Osteoblast (primary cell): Measurements from ENCODE around the gene GSDME. TPM values are rescaled to one million over a fixed set of nuclear protein-coding genes. Genes with fewer than 3 reads are reported as not detected.

ENCODE experiments used
- DNase-seq: peaks from one replicate; pipeline ENCODE4 v3.0.0; 2011; ENCODE audit warnings: low spot score, mixed read lengths; ENCODE audit not compliant: insufficient read length; ENCODE audit errors: missing footprints
- H2AFZ ChIP-seq: 2 replicates; pipeline ENCODE4 v1.6.0; 2011; ENCODE audit warnings: mild to moderate bottlenecking, low read length
- H3K27ac ChIP-seq: 2 replicates; pipeline ENCODE4 v1.5.1; 2011; ENCODE audit warnings: mild to moderate bottlenecking, low read depth, low read length, moderate library complexity
- H3K27me3 ChIP-seq: 2 replicates; pipeline ENCODE4 v1.6.0; 2012; ENCODE audit warnings: mild to moderate bottlenecking, control low read depth, inconsistent platforms, low read length, moderate library complexity; ENCODE audit not compliant: insufficient read depth
- H3K36me3 ChIP-seq: 2 replicates; pipeline ENCODE4 v1.5.1; 2011; ENCODE audit warnings: mild to moderate bottlenecking, low read length, control low read depth, moderate library complexity; ENCODE audit not compliant: insufficient read depth
- H3K4me1 ChIP-seq: 2 replicates; pipeline ENCODE4 v1.5.1; 2011; ENCODE audit warnings: mild to moderate bottlenecking, low read length, control low read depth, moderate library complexity; ENCODE audit not compliant: insufficient read depth
- H3K4me2 ChIP-seq: 2 replicates; pipeline ENCODE4 v1.6.0; 2011; ENCODE audit warnings: mild to moderate bottlenecking, low read length; ENCODE audit not compliant: insufficient read depth
- H3K4me3 ChIP-seq: fragments of 200-600 bp; sonication (generic); 3 replicates; pipeline ENCODE4 v1.5.1; 2012; ENCODE audit warnings: mild to moderate bottlenecking, low read length, inconsistent platforms; ENCODE audit not compliant: insufficient read depth
- H3K79me2 ChIP-seq: 2 replicates; pipeline ENCODE4 v1.6.0; 2012; ENCODE audit warnings: mild to moderate bottlenecking, low read length, control low read depth, inconsistent platforms; ENCODE audit not compliant: insufficient read depth
- H3K9me3 ChIP-seq: 2 replicates; pipeline ENCODE4 v1.5.1; 2011; ENCODE audit warnings: low read depth, low read length, control low read depth
- H4K20me1 ChIP-seq: 2 replicates; pipeline ENCODE4 v1.6.0; 2012; ENCODE audit warnings: mild to moderate bottlenecking, low read length, control low read depth; ENCODE audit not compliant: insufficient read depth
- total RNA-seq: library from RNA; depleted of rRNA; stranded (reverse); fragments of >200 nt; gene quantifications from 2 replicates; pipeline ENCODE4 v1.2.3, GENCODE V29; 2012
- TF ChIP-seq, protein P1 (sequence below): IDR thresholded peaks from 2 replicates; pipeline ENCODE4 v1.5.1; 2011; ENCODE audit warnings: mild to moderate bottlenecking, low read depth, low read length, moderate library complexity; ENCODE audit errors: extremely low read depth

The GSDME gene
- total RNA-seq, 1 donor: 42.3 TPM

DNA sequence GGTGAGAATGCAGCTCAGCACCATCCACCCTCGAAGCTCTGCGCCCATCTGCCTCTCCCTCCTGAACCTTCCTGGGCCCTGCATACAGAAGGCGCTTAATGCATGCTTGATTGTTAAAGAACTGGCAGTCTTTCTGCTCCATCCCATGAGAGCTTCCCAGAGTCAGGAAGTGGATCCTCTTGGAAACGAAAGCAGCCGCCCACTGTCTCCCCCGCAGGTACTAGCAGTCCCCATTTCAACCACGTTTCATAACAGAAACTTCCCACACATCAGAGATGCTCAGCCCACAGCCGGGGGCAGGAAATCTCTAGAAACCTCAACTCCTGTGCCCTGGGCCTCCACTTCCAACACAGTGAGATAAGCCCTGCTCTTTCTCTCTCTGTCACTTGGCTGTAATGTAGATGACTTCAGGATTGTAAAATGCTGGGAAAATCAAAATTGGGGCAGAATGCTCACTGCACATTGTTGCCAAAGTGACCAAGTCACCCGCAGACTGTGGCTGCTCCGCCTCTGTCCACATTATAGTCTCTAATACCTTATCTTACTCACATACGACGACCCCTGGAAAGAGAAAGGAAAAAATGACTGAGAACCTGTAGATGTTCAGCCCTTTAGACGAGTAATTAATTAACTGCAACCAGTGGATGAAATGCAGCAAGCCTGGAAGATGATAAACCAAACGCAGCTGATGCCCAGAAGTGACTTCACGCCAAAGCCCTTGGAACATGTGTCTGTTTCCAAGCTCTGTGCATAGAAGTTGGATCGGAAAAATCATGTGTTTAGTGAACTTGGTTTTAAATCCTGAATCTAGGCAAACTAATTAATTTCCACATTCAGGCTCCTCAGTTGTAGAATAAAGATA lies 28.5 kb downstream of the GSDME start:
- H3K27me3 ChIP-seq: no peaks in the 10 kb centered on the region
- H3K4me3 ChIP-seq: no peak overlapping the region
- no peaks in the 10 kb centered on the region for H3K79me2 ChIP-seq
- H3K4me1 ChIP-seq: peaks cover 4% of the 10 kb centered on the region
- H3K9me3 ChIP-seq: no peaks in the 10 kb centered on the region
- TF ChIP-seq, protein P1, sequence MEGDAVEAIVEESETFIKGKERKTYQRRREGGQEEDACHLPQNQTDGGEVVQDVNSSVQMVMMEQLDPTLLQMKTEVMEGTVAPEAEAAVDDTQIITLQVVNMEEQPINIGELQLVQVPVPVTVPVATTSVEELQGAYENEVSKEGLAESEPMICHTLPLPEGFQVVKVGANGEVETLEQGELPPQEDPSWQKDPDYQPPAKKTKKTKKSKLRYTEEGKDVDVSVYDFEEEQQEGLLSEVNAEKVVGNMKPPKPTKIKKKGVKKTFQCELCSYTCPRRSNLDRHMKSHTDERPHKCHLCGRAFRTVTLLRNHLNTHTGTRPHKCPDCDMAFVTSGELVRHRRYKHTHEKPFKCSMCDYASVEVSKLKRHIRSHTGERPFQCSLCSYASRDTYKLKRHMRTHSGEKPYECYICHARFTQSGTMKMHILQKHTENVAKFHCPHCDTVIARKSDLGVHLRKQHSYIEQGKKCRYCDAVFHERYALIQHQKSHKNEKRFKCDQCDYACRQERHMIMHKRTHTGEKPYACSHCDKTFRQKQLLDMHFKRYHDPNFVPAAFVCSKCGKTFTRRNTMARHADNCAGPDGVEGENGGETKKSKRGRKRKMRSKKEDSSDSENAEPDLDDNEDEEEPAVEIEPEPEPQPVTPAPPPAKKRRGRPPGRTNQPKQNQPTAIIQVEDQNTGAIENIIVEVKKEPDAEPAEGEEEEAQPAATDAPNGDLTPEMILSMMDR: no peak
- no peak overlapping the region for H3K27ac ChIP-seq
- H3K4me2 ChIP-seq: no peak overlapping the region
- no peak overlapping the region for H2AFZ ChIP-seq
- no peaks in the 10 kb centered on the region for H3K36me3 ChIP-seq
- peaks cover 11% of the 10 kb centered on the region for H4K20me1 ChIP-seq
- no peak for DNase-seq

DNA sequence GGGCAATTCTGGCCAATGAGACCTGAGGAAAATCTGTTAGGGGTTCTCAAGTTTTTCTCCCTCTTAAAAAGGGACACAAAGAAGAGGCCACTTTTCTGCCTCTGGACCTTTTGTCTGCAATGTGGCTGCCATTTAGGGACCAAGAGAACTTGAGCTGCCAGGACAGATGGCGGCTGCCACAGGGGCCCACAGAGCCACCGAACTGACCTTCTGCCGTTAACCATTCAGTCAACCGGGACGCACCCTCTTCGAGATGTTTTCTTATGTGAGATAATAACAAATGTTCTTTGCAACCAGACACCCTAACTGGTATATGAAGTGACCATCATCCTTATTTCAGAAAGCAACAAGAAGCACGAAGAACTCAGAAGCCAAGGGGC lies 29.2 kb downstream of the GSDME start:
- H4K20me1 ChIP-seq: peaks cover 9% of the 10 kb centered on the region
- H3K36me3 ChIP-seq: no peaks in the 10 kb centered on the region
- no peaks in the 10 kb centered on the region for H3K79me2 ChIP-seq
- no peak for DNase-seq
- H2AFZ ChIP-seq: no peak overlapping the region
- peaks cover 2% of the 10 kb centered on the region for H3K4me1 ChIP-seq
- no peak overlapping the region for H3K27ac ChIP-seq
- TF ChIP-seq, protein P1: no peak
- no peak overlapping the region for H3K4me2 ChIP-seq
- H3K4me3 ChIP-seq: no peak overlapping the region
- no peaks in the 10 kb centered on the region for H3K27me3 ChIP-seq
- no peaks in the 10 kb centered on the region for H3K9me3 ChIP-seq

GRCh38 chr7:24727154-24728120 lies 29.8 kb downstream of the GSDME start:
- no peak for DNase-seq
- H3K4me2 ChIP-seq: no peak overlapping the region
- H3K9me3 ChIP-seq: no peaks in the 10 kb centered on the region
- H3K4me3 ChIP-seq: no peak overlapping the region
- no peak overlapping the region for H3K27ac ChIP-seq
- H3K36me3 ChIP-seq: no peaks in the 10 kb centered on the region
- no peaks in the 10 kb centered on the region for H3K79me2 ChIP-seq
- no peak overlapping the region for H2AFZ ChIP-seq
- TF ChIP-seq, protein P1: no peak
- H3K27me3 ChIP-seq: no peaks in the 10 kb centered on the region
- no peaks in the 10 kb centered on the region for H3K4me1 ChIP-seq
- peaks cover 9% of the 10 kb centered on the region for H4K20me1 ChIP-seq
